SH-SY5Y (cell line): Measurements from ENCODE around the gene PHLPP1.

Experiments used
- GATA2 ChIP-seq: IDR thresholded peaks from 2 replicates; pipeline ENCODE4 v1.6.1; 2011; ENCODE audit warnings: mild to moderate bottlenecking, low read depth, low read length
- GATA3 ChIP-seq: IDR thresholded peaks from 2 replicates; pipeline ENCODE4 v1.6.1; 2011; ENCODE audit warnings: low read depth, mild to moderate bottlenecking, low read length, moderate library complexity

- no peak for TF ChIP-seq GATA3
- no peak for TF ChIP-seq GATA2
Observed at GRCh38 chr18:62880034-62880433, 164.7 kb downstream of the PHLPP1 start.
